Liver (tissue), 3 donors: ENCODE measurements around the gene GOLGA6L7.
"Not testable (repeated sequence)": the region's sequence is repeated elsewhere in the genome, so short reads cannot be mapped to it uniquely, and the experiment has no call there.

Source experiments
- FOXA1 ChIP-seq: IDR thresholded peaks from 2 replicates; pipeline ENCODE4 v1.6.1; 2016; ENCODE audit warnings: antibody characterized with exemption
- JUND ChIP-seq, 2 donors: IDR thresholded peaks; 2 replicates each; pipeline ENCODE4 v1.6.1; 2016; ENCODE audit warnings: antibody characterized with exemption in 2 of 2
- NR2F2 ChIP-seq: IDR thresholded peaks from 2 replicates; pipeline ENCODE4 v1.6.1; 2016; ENCODE audit warnings: antibody characterized with exemption
- TAF1 ChIP-seq: conservative IDR thresholded peaks from 2 replicates; pipeline ENCODE4 v1.6.1; 2016; ENCODE audit warnings: antibody characterized with exemption, mild to moderate bottlenecking
- YY1 ChIP-seq: IDR thresholded peaks from 2 replicates; pipeline ENCODE4 v1.6.1; 2016; ENCODE audit warnings: antibody characterized with exemption, mild to moderate bottlenecking
- TF ChIP-seq, protein P1 (sequence below): fragments of 150-350 bp; IDR thresholded peaks from 2 replicates; pipeline ENCODE4 v1.5.1; 2017; ENCODE audit warnings: improper control_type of control experiment, low read depth, low read length; ENCODE audit not compliant: missing input control
- TF ChIP-seq, protein P2 (sequence below): IDR thresholded peaks from 2 replicates; pipeline ENCODE4 v1.6.1; 2016; ENCODE audit warnings: antibody characterized with exemption, mild to moderate bottlenecking
- donor health status: healthy.
- donor health status: healthy.

DNA sequence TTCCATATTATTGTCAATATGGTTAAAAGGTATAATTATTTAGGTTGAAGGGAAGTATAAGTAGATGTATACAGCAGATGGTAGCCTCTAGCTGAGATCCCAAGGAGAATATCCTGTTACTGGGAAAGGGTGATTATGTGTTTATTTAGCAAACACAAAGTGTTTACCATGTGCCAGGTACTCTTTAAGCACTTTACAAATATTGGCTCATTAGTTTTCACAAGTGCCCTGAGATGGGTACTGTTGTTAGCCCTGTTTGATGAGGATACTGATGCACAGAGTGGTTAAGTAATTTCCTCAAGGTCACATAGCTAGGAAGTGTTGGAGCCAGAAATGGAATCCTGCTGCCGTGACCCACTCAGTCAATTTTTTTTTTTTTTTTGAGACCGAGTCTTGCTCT lies 48.1 kb downstream of the GOLGA6L7 start:
- TF ChIP-seq, protein P1, sequence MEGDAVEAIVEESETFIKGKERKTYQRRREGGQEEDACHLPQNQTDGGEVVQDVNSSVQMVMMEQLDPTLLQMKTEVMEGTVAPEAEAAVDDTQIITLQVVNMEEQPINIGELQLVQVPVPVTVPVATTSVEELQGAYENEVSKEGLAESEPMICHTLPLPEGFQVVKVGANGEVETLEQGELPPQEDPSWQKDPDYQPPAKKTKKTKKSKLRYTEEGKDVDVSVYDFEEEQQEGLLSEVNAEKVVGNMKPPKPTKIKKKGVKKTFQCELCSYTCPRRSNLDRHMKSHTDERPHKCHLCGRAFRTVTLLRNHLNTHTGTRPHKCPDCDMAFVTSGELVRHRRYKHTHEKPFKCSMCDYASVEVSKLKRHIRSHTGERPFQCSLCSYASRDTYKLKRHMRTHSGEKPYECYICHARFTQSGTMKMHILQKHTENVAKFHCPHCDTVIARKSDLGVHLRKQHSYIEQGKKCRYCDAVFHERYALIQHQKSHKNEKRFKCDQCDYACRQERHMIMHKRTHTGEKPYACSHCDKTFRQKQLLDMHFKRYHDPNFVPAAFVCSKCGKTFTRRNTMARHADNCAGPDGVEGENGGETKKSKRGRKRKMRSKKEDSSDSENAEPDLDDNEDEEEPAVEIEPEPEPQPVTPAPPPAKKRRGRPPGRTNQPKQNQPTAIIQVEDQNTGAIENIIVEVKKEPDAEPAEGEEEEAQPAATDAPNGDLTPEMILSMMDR = not testable (repeated sequence)
- TF ChIP-seq FOXA1; TAF1; JUND (IDR thresholded peaks at IDR 0.05); NR2F2; YY1: not testable (repeated sequence)
- TF ChIP-seq, protein P2, sequence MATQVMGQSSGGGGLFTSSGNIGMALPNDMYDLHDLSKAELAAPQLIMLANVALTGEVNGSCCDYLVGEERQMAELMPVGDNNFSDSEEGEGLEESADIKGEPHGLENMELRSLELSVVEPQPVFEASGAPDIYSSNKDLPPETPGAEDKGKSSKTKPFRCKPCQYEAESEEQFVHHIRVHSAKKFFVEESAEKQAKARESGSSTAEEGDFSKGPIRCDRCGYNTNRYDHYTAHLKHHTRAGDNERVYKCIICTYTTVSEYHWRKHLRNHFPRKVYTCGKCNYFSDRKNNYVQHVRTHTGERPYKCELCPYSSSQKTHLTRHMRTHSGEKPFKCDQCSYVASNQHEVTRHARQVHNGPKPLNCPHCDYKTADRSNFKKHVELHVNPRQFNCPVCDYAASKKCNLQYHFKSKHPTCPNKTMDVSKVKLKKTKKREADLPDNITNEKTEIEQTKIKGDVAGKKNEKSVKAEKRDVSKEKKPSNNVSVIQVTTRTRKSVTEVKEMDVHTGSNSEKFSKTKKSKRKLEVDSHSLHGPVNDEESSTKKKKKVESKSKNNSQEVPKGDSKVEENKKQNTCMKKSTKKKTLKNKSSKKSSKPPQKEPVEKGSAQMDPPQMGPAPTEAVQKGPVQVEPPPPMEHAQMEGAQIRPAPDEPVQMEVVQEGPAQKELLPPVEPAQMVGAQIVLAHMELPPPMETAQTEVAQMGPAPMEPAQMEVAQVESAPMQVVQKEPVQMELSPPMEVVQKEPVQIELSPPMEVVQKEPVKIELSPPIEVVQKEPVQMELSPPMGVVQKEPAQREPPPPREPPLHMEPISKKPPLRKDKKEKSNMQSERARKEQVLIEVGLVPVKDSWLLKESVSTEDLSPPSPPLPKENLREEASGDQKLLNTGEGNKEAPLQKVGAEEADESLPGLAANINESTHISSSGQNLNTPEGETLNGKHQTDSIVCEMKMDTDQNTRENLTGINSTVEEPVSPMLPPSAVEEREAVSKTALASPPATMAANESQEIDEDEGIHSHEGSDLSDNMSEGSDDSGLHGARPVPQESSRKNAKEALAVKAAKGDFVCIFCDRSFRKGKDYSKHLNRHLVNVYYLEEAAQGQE = not testable (repeated sequence)
